DMS153 treated with DMSO at 0.1 percent for 48 hours (cell line): Measurements from ENCODE around the gene BMP7.

Experiments used
- DNase-seq: peaks from one replicate; lab custom pipeline; 2025; ENCODE audit not compliant: unreplicated experiment; lab: John Stamatoyannopoulos, UW

BMP7 gene

DNA sequence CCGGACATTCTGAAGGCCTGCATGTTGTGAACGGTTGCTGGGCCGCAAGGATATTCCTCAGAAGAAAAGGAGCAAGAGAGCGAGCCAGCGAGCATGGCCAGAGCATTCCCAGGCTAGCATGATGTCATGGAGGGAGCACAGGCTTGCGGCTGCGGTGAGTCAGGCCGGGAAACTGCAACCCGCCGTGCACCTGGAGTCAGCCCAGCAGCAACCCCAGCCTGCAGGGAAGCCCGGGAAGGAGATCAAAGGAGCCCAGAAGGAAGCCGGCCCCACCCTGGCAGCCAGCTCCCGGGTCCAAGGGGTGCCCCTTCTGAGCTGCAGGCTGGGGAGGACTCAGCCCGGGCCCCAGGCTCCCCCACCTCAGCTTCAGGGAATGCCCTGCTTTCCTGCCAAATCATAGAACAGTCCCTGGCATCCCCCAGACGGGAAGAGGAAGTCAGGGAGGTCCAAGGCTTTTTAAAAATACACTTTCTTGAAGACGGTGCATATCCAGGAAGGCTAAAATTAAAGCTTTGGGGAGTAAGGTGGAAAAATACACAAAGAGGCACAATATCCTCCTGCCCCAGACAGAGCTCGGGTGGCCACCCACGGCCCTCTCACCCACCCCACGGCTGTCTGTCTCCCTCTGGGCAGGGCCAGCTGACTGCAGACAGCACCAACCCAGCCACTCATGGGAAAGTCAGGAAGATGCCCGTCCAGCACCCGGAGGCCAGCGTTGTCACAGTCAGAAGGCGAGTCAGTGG, 53.7 kb downstream of the BMP7 start:
- no peak for DNase-seq

DNA sequence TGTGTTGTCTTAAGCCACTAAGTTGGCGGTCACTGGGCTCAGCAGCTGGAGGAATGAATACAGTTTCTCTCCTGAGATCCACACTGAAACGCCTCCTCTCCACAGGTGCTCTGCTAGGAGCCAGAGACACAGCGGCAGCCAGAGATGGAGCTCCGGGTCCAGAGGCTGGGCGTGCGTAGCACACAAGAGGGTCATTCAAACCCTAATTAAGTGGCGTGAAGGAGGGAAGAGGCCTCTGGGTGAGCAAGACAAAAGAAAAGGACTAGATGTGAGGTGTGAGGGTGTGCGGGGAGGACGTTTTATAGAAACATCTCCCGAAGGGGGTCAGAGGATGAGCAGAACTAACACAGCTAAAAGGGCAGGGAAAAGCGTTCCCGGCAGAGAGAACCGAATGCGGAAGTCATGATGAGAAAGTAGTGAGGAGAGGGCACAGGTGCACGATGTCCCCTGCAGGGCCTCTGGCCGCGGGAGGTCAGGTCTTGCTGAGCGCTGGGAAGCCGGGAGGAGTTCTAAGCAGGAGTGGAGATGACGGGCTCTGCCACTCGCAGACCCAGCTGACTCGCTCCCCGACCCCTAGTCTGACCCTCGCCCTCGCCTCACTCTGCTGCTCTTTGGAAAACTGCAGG, 54.4 kb downstream of the BMP7 start:
- DNase-seq: no peak

GRCh38 chr20:57211406-57211805, 55.0 kb downstream of the BMP7 start:
- no peak for DNase-seq

- DNase-seq: no peak
Measured at GRCh38 chr20:57210911-57211280, 55.5 kb downstream of the BMP7 start.

- DNase-seq: no peak
Measured at GRCh38 chr20:57210054-57210910, 56.2 kb downstream of the BMP7 start.

GRCh38 chr20:57209413-57209812, 57.0 kb downstream of the BMP7 start:
- no peak for DNase-seq

DNA sequence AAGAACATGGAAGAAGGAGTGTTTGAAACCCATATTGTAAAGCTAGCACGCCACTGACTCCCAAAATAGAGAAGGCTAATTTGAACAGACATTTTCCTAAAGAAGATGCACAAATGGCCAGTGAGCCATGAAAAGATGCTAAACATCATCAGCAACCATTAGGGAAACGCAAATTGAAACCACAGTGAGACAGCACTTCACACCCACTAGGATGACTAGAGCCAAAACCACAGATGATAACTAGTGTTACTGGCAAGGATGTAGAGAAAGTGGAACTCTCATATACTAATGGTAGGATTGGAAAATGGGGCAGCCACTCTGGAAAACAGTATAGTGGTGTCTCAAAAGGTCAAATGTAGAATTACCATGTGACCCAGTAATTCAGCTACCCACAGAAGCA, 58.2 kb downstream of the BMP7 start:
- DNase-seq: no peak

DNA sequence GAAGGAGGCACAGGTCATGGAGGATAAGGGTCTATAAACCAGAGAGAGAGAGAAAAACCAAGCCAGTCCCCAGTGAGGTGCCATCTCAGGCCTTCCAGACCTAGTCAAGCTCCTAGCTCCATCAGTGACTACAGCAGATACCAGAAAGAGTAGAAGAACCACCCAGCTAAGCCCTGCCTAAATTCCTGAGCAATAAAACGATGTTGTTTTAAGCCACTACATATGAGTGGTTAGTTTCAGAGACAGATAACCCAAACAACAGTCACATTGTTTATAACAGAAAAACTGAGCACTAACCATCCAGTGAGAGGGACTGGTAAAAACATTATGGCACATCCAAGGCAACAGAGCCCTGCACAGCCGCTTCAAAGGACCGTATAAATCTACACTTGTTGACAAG, 59.2 kb downstream of the BMP7 start:
- no peak for DNase-seq

DNA sequence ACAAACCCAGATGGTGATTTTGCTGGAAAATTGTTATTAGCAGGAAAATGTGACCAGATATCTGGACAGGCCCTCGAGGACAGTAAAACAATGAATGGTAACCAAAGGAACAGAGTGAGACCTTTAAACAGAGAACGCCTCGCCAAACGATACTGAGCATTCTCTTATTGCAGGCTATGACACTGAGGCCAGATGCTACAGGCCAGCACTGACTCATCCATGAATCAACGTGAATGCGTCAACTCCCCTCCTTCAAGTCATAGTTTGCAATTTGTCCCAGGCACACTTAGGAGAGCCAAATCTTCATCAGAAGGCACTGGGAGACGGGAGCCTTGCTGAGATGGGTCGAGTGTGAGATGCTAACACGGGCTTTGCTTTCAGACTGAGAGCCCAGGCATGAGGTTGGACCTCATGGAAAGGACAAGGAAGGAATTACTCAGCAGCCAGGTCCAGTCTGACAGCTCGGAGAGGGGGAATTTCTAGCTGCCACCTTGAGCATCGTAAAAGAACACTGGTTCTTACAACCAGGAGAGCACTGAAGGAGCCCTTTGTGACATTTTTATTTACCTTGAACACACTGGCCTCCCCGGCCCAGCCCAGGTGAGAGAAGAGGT, 60.7 kb downstream of the BMP7 start:
- DNase-seq: no peak

DNA sequence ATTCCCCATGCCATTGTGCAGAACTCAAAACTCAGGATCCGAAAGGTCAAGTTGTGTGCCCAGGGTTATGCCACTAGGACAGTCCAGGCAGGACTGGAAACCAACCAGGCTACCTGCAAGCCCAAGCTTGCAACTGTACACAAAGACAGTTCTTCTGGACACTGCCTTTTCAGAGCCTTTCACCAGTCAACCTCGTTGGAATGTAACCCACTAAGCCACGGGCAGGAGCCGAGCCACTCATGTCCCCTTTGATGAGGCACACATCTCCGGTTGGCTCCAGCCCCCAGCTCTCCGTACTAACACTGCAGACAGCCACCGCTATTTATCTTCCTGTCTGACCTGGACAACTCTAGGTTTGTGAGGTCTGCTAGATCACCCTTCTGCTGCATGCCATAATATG, 62.5 kb downstream of the BMP7 start:
- no peak for DNase-seq

DNA sequence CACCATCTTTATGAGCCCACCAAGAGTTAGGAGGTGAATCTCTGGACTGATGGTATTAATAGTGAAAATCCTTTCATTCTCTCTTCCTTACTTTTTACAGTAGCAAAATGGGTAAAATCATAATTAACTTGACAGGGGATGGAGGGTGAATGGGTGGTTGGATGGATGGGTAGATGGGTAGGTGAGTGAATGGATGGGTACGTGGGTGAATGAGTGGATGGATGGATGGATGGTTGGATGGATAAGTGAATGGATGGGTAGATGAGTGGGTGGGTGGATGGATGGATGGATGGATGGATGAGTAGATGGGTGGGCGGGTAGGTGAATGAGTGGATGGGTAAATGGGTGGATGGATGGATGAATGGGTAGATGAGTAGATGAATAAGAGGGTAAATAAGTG, 63.2 kb downstream of the BMP7 start:
- DNase-seq: no peak

DNA sequence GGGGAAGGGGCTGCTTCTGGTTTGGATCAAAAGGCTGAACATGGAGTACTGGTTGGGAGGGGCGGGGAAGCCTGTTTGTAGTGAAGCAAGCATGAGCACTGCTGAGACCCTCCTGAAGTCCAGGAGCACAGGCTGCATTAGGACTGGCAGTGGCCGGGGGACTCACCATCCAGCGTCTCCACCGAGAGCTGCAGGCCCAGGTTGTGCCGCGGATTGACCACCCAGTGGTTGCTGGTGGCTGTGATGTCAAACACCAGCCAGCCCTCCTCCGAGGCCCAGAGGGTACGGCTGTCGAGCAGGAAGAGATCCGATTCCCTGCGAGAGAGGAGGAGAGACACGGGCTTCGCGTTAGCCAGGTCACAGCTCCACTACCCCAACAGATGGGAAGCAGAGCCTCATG, 64.1 kb downstream of the BMP7 start:
- no peak for DNase-seq

GRCh38 chr20:57200882-57201695, 65.4 kb downstream of the BMP7 start:
- no peak for DNase-seq

DNA sequence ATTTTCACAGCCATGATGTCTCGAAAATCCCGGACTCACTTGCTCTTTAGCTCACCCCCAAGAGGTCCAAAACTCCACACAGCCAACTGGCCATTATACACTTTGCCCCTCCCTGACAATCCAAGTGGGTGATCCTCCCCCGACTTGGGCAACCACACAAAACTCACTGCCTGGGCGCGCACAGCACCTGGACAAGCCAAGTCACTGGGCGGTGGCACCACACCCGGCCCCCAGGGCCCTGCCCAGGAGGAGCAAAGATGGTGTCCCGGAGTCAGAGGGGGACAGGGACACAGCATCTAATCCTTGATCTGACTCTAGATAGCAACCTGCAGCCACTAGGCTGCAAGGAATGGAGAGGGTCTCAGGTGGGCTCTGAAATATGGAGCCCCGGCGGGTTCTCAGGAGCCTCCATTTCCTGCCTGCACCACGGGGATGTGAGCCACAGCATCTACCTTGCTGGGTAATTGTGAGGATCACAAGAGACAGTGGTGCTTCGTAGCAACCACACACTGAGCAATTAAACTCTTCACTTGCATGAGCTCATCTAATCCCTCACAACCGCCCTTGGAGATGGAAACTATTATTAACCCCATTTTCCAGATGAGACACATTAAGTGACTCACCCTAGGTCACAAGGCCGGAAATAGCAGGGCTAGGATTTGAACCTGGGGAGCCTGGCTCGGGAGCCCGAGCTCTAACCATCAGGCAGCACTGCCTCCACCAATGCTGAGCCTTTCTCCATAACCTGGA, 66.6 kb downstream of the BMP7 start:
- DNase-seq: no peak

DNA sequence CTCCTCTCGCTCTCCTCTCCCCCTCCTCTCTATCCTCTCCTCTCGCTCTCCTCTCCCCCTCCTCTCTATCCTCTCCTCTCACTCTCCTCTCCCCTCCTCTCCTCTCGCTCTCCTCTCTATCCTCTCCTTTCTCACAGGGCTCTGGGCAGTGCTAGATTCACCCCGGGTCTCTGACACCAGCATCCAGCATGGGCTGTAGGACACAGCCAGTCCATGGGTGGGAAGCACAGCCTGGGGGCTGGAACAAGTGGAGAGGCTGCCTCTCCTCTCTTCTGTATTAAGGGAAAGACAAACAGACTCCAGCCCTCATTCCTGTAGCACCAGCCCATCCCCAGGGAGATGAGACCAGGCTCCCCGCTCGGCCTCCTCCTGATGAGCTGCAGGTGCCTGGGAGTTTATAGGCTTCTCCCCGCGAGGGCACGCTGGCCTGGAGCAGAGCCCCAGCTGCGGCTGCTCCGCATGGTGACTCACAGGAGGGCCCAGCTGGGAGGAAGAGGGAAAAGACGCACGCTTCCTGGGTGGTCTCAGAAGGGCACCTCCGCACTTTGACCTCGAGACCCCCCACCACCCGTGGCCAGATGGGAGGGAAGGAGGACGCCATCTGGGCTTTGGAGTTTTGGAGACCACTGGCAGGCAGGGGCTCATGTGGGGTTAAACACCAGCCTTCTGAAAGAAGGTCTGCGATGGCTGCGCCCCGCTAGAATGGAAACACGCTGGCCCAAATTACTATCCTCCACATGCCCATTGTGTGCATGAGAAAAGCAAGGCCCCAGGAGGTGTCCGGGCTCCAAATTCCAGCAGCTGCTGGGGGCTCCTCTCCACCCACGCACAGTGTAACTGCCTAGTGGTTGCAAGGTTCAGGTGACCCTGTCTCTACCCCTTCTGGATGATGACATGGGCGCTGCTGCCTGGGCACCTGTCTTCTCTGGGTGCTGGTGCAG, 68.0 kb downstream of the BMP7 start:
- no peak for DNase-seq

DNA sequence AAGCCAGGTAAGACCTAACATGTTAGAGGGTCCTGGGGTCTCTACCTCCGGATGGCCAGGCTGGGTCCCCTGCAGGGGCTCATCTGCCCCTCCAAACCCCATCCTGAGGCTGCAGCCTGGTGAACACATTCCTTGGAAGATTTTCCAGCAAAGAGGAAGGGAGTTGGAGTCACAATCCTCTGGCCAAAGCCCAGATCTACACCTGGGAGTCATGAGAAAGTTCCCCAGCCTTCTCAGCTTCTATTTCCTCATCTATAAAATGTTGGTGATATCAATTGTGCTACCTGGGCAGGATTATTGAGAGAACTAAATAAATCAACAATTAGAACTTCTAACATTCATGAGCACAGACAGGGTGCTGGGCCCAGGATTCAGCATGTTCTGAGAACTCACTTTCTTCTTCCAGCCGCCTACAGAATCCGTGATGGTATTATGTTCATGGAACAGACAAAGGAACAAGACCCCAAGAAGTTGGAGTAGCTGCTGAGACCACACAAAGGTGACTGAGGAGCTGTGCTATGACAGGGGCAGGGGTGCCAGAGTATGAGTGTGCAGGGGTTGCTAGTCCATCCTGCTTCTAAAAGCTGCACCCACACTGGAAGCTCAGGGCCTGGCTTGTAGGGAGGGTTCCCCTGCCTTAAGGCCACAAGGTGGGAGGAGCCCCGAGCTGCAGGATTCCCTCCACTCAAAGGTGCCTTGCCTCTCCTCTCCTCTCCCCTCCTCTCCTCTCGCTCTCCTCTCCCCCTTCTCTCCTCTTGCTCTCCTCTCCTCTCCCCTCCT, 68.9 kb downstream of the BMP7 start:
- no peak for DNase-seq

GRCh38 chr20:57195469-57196100, 70.9 kb downstream of the BMP7 start:
- no peak for DNase-seq

DNA sequence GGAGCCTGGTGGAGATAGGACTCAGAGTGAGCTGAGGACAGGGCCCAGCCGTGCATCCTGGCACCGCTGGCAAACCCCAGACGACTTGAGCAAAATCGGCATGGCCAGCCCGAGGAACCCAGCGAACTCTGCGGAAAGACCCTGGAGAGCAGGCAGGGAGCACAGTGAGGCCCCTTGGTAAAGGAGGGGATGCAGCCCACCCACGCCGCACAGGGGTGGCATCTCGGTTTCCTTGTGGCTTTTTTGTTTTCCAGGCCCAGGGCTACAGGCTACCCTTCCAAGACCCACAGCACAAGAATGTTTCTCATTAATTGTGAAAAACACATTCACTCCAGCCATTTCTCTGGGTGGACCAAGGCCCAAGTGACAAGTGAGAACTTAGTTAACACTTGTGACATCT, 71.4 kb downstream of the BMP7 start:
- no peak for DNase-seq
